ENCODE measurements around the gene POLE. TPM values are rescaled to one million over a fixed set of nuclear protein-coding genes. Genes with fewer than 3 reads are reported as not detected.

Gene POLE
- total RNA-seq, 1 experiment from 2014 or later, result 200 TPM

DNA sequence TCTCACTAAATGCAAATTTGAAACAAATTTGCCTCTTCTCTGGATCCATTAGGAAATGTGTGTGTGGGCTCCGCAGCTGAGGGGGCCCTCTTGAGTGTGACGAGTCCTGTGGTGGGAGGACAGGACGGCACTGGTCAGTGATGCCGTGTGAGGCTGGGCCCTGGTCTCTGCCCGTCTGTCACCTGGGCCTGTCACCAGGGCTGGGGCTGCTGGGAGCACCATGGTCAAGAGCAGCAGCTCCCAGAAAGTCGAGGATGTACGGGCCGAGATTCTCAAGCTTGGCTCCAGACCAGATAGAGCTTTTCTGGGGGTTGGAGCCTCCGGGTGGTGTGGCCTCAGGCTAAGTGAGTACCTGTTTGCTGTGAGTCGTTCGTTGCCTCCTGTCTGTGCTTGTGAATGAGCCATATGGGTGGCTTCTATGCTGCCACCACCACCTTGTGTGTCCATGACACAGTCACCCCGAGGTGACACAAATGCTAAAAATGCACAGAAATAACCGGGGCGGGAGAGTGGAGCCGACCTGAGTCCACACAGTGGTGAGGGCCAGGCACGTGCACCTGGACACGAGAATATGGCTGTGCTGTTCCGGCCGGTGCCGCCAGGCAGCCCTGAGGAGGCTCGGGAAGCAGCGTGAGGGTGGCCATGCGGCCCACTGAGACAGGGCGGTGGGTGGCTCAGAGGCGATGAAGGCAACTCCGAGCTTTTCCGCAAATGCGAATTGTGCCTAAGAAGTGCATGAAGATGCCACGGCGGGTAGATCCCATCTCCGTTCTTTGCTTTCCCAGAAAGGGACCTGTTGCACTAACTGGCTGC is 32.2 kb upstream of the POLE start:
- BruUV-seq (replicated peaks), result no TSS peak
- CTCF ChIA-PET, result no interaction called here
- H3K4me1 Mint-ChIP-seq (ENCODE audit: low read depth, unreplicated experiment), result no peaks in the 10 kb centered on the region
- intact Hi-C loops (cut with micrococcal nuclease; ENCODE audit: unreplicated experiment), result no loop called here
- H3K27ac Mint-ChIP-seq (ENCODE audit: unreplicated experiment), result peak overlapping the region; percentile 25
- no peaks in the 10 kb centered on the region for H3K9me3 Mint-ChIP-seq (ENCODE audit: low read depth, unreplicated experiment)
- DNase-seq, result no peak
- peaks cover 99% of the 10 kb centered on the region for H3K36me3 Mint-ChIP-seq (ENCODE audit: insufficient read depth, unreplicated experiment)
- TF ChIP-seq, protein P1, sequence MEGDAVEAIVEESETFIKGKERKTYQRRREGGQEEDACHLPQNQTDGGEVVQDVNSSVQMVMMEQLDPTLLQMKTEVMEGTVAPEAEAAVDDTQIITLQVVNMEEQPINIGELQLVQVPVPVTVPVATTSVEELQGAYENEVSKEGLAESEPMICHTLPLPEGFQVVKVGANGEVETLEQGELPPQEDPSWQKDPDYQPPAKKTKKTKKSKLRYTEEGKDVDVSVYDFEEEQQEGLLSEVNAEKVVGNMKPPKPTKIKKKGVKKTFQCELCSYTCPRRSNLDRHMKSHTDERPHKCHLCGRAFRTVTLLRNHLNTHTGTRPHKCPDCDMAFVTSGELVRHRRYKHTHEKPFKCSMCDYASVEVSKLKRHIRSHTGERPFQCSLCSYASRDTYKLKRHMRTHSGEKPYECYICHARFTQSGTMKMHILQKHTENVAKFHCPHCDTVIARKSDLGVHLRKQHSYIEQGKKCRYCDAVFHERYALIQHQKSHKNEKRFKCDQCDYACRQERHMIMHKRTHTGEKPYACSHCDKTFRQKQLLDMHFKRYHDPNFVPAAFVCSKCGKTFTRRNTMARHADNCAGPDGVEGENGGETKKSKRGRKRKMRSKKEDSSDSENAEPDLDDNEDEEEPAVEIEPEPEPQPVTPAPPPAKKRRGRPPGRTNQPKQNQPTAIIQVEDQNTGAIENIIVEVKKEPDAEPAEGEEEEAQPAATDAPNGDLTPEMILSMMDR (IDR thresholded peaks at IDR 0.05; ENCODE audit: unreplicated experiment), result no peak
- H3K4me3 Mint-ChIP-seq (ENCODE audit: low read depth, unreplicated experiment), result no peak overlapping the region
- H3K27me3 Mint-ChIP-seq (ENCODE audit: unreplicated experiment), result no peaks in the 10 kb centered on the region

DNA sequence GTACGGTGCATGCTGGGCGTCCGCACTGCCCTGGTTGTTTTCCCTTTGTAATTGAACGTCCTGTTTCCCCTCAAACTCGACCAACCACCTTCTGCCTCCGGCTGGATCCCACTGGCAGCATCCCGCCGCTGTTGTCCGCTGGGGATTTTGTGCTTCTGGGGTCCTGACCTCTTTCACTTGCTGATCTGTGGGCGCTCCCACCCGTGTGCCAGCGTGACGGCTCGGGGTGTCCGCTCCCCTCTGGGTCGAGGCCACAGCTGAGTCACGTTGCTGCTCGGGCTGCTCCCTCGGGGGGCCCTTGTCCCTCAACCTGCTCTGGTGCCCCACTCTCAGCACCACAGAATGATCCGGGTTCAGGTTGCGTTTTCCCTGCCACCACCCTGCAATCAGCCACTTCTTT is 31.5 kb upstream of the POLE start:
- intact Hi-C loops (cut with micrococcal nuclease; ENCODE audit: unreplicated experiment), result no loop called here
- BruUV-seq (replicated peaks), result no TSS peak
- TF ChIP-seq, protein P1 (IDR thresholded peaks at IDR 0.05; ENCODE audit: unreplicated experiment), result no peak
- H3K27me3 Mint-ChIP-seq (ENCODE audit: unreplicated experiment), result no peaks in the 10 kb centered on the region
- H3K27ac Mint-ChIP-seq (ENCODE audit: unreplicated experiment), result peak overlapping the region; percentile 25
- peaks cover 99% of the 10 kb centered on the region for H3K36me3 Mint-ChIP-seq (ENCODE audit: insufficient read depth, unreplicated experiment)
- CTCF ChIA-PET, result no interaction called here
- DNase-seq, result no peak
- H3K9me3 Mint-ChIP-seq (ENCODE audit: low read depth, unreplicated experiment), result no peaks in the 10 kb centered on the region
- H3K4me3 Mint-ChIP-seq (ENCODE audit: low read depth, unreplicated experiment), result no peak overlapping the region
- H3K4me1 Mint-ChIP-seq (ENCODE audit: low read depth, unreplicated experiment), result no peaks in the 10 kb centered on the region

DNA sequence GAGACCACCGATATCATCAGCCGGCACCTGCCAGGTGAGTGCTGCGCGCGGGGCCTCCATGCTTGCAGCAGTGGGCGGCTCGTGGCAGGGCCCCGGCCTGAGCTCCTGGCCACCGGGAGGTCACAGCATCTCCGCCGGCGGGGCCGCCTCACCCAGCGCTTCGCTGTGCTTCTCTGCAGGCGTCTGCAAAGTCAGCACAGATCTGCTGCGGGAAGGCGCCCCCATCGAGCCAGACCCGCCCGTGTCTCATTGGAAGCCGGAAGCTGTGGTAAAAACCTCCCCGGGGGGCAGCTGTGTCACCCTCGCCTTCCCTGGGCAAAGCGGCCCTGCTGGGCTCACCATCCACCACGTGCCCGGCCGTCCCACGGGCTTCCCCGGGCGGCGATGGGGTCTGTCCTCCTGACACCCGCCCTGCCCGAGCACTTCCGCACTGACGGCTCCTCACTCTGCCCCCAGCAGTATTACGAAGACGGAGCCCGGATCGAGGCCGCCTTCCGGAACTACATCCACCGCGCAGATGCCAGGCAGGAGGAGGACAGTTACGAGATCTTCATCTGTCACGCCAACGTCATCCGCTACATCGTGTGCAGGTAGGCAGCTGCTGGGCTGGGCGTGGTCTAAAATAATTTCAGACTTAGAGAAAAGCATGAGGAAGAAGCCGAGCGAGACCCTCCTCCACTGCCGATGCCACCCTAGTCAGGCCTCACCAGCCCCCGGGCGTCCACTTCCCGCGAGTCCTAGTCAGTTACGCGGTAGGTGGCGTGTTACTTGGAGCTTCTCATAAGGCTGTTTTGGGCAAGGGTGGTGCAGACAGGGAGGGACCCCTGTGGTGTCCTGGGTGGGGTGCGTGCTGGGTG is 30.6 kb upstream of the POLE start:
- TF ChIP-seq, protein P1 (IDR thresholded peaks at IDR 0.05; ENCODE audit: unreplicated experiment), result no peak
- BruUV-seq (replicated peaks), result no TSS peak
- Mint-ChIP-seq H3K9me3 (ENCODE audit: low read depth, unreplicated experiment) (no peaks in the 10 kb centered on the region), H3K27ac (ENCODE audit: unreplicated experiment) (no peak overlapping the region), H3K4me3 (ENCODE audit: low read depth, unreplicated experiment) (no peak overlapping the region), H3K36me3 (ENCODE audit: insufficient read depth, unreplicated experiment) (peaks cover 97% of the 10 kb centered on the region), H3K4me1 (ENCODE audit: low read depth, unreplicated experiment) (no peaks in the 10 kb centered on the region), H3K27me3 (ENCODE audit: unreplicated experiment) (no peaks in the 10 kb centered on the region)
- intact Hi-C loops (cut with micrococcal nuclease; ENCODE audit: unreplicated experiment), result no loop called here
- CTCF ChIA-PET, result no interaction called here
- DNase-seq, result no peak

DNA sequence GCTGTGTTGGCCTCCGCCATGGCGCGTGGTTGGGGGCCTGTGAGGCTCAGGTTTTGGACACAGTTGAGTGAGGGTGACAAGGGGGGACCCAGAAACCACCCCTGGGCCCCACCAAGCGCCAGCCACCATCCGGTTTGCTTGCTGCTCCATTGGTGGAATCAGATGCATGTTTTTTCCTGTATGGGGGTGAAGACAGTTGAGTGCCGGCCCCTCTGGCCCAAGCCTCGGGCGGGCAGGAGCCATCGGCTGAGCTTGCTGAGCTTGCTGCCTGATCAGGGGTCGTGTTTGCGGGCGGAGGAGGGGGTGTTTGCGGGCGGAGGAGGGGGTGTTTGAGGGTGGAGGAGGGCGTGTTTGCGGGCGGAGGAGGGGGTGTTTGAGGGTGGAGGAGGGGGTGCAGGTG is 29.9 kb upstream of the POLE start:
- Mint-ChIP-seq H3K9me3 (ENCODE audit: low read depth, unreplicated experiment) (no peaks in the 10 kb centered on the region), H3K4me1 (ENCODE audit: low read depth, unreplicated experiment) (no peaks in the 10 kb centered on the region), H3K36me3 (ENCODE audit: insufficient read depth, unreplicated experiment) (peaks cover 97% of the 10 kb centered on the region), H3K27me3 (ENCODE audit: unreplicated experiment) (no peaks in the 10 kb centered on the region), H3K4me3 (ENCODE audit: low read depth, unreplicated experiment) (no peak overlapping the region), H3K27ac (ENCODE audit: unreplicated experiment) (peak overlapping the region; percentile 54)
- DNase-seq, result no peak
- intact Hi-C loops (cut with micrococcal nuclease; ENCODE audit: unreplicated experiment), result no loop called here
- TF ChIP-seq, protein P1 (IDR thresholded peaks at IDR 0.05; ENCODE audit: unreplicated experiment), result no peak
- no TSS peak for BruUV-seq (replicated peaks)
- CTCF ChIA-PET, result interaction anchor here (0.6 kb wide), 1 partner anchor 8 kb away, joined by 3 read pairs; no protein-coding TSS in a partner anchor

Measured in Calu3 (cell line).